CD4-positive, alpha-beta T cell (primary cell): ENCODE data around the gene GOLGB1. TPM values are rescaled to one million over a fixed set of nuclear protein-coding genes. Genes with fewer than 3 reads are reported as not detected.

Source experiments
- ATAC-seq: fragments of 200-7000 bp; cut with Tn5 transposase; one replicate; pipeline ENCODE4 v1.10.0; 2022; ENCODE audit warnings: mild to moderate bottlenecking; ENCODE audit not compliant: poor library complexity
- CTCF ChIA-PET: fragments of 350-600 bp; sonication (Branson Sonifier 250); formaldehyde crosslinking; loops from one replicate; lab custom pipeline; 2021; ENCODE audit warnings: antibody characterized with exemption, inconsistent platforms; lab: Charles Lee
- POLR2A ChIA-PET: fragments of 350-600 bp; sonication (Branson Sonifier 250); formaldehyde crosslinking; loops from one replicate; lab custom pipeline; 2021; ENCODE audit warnings: antibody characterized with exemption, inconsistent platforms; lab: Charles Lee
- DNase-seq, 14 experiments: peaks; one replicate each; pipeline ENCODE4 v3.0.0-alpha.2; 2013 to 2020; ENCODE audit warnings: mixed read lengths in 2 of 14
- H3K27ac ChIP-seq, 2 donors: one replicate each; pipeline versions ENCODE4 v1.5.1 to v1.7.0; 2013; ENCODE audit warnings: low read length in 2 of 2, low read depth in 1 of 2, mild to moderate bottlenecking in 1 of 2
- H3K27me3 ChIP-seq, 2 experiments: 1 replicate in 1 of 2; 2 replicates in 1 of 2; pipeline versions ENCODE4 v1.6.1 to v1.7.0; 2013; ENCODE audit warnings: low read length in 2 of 2, control low read depth in 1 of 2, mild to moderate bottlenecking in 1 of 2, moderate library complexity in 1 of 2; ENCODE audit not compliant: insufficient read depth in 2 of 2, control insufficient read depth in 1 of 2
- H3K36me3 ChIP-seq: one replicate; pipeline ENCODE4 v1.6.1; 2013; ENCODE audit warnings: low read length, control low read depth; ENCODE audit not compliant: insufficient read depth
- H3K4me1 ChIP-seq: one replicate; pipeline ENCODE4 v1.6.1; 2013; ENCODE audit warnings: low read length, control low read depth; ENCODE audit not compliant: insufficient read depth
- H3K4me3 ChIP-seq: one replicate; pipeline ENCODE4 v1.5.1; 2013; ENCODE audit warnings: mild to moderate bottlenecking, low read length, moderate library complexity
- H3K9me3 ChIP-seq, 2 experiments: 1 replicate in 1 of 2; 2 replicates in 1 of 2; pipeline versions ENCODE4 v1.6.1 to v1.7.0; 2013; ENCODE audit warnings: low read length in 2 of 2, mild to moderate bottlenecking in 2 of 2, control low read depth in 1 of 2, moderate library complexity in 1 of 2; ENCODE audit not compliant: control insufficient read depth in 1 of 2, insufficient read depth in 1 of 2
- H3K27ac Mint-ChIP-seq: one replicate; pipeline ENCODE4 v1.8.0; 2020; ENCODE audit warnings: mixed read lengths
- H3K27me3 Mint-ChIP-seq: one replicate; pipeline ENCODE4 v1.8.0; 2021; ENCODE audit warnings: mixed read lengths
- H3K36me3 Mint-ChIP-seq: one replicate; pipeline ENCODE4 v1.8.0; 2021; ENCODE audit warnings: low read depth, mixed read lengths
- H3K4me1 Mint-ChIP-seq: one replicate; pipeline ENCODE4 v1.8.0; 2021; ENCODE audit warnings: low read depth, mixed read lengths
- H3K4me3 Mint-ChIP-seq: one replicate; pipeline ENCODE4 v1.8.0; 2020; ENCODE audit warnings: mild to moderate bottlenecking, mixed read lengths
- H3K9me3 Mint-ChIP-seq: one replicate; pipeline ENCODE4 v1.8.0; 2020; ENCODE audit warnings: mixed read lengths
- CTCF ChIP-seq: fragments of 200-600 bp; IDR thresholded peaks from one replicate; pipeline ENCODE4 v1.8.0; 2022; ENCODE audit warnings: antibody characterized with exemption, mild to moderate bottlenecking
- intact Hi-C, 2 experiments: fragments of 100-400 bp; cut with DNase I in 1 of 2; cut with micrococcal nuclease in 1 of 2; formaldehyde crosslinking; loops; one replicate each; pipeline versions ENCODE4 v1.15.1 to v1.9.0; 2023 to 2025; cut with DNase I, micrococcal nuclease
- total RNA-seq, 174 experiments: library from RNA in 2 of 174; stranded (reverse) in 2 of 174; gene quantifications; one replicate each; pipeline ENCODE4 v1.2.3 and lab custom pipeline; 2021 to 2026

Gene GOLGB1
- total RNA-seq, 2 experiments from 2014 or later: 49.8 to 50.2 TPM

GRCh38 chr3:121667333-121667732, 82.2 kb downstream of the GOLGB1 start:
- intact Hi-C loops: loop anchor here (5.0 to 10.0 kb wide), 4 partner anchors 123 to 1917 kb away; partner anchors contain the start of genes HACD2 (in 1 of the 2), HSPBAP1 (in 1 of the 2), PARP14 (in 1 of the 2) and POLQ (in 1 of the 2)
- no peak overlapping the region for H3K27ac Mint-ChIP-seq
- ChIA-PET CTCF (no interaction called here), POLR2A (no interaction called here)
- H3K27ac ChIP-seq: no peak overlapping the region
- no peak for ATAC-seq
- H3K36me3 Mint-ChIP-seq: peaks cover 95% of the 10 kb centered on the region
- no peaks in the 10 kb centered on the region for H3K27me3 Mint-ChIP-seq
- peaks cover 86% of the 10 kb centered on the region for H3K36me3 ChIP-seq
- no peaks in the 10 kb centered on the region for H3K4me1 ChIP-seq
- peak in 1 of 14 experiments; percentile 8 for DNase-seq
- no peak overlapping the region for H3K4me3 ChIP-seq
- TF ChIP-seq CTCF: no peak
- H3K9me3 Mint-ChIP-seq: no peaks in the 10 kb centered on the region
- H3K27me3 ChIP-seq: no peaks in the 10 kb centered on the region
- no peak overlapping the region for H3K4me3 Mint-ChIP-seq
- no peaks in the 10 kb centered on the region for H3K9me3 ChIP-seq
- no peaks in the 10 kb centered on the region for H3K4me1 Mint-ChIP-seq

GRCh38 chr3:121665488-121665887, 84.1 kb downstream of the GOLGB1 start:
- no peak overlapping the region for H3K27ac Mint-ChIP-seq
- peaks cover 10% of the 10 kb centered on the region for H3K4me1 Mint-ChIP-seq
- CTCF ChIA-PET: no interaction called here
- ATAC-seq (no peak), DNase-seq (no peak)
- Histone ChIP-seq H3K27ac (no peak overlapping the region), H3K36me3 (peaks cover 68% of the 10 kb centered on the region), H3K9me3 (no peaks in the 10 kb centered on the region), H3K27me3 (no peaks in the 10 kb centered on the region), H3K4me3 (no peak overlapping the region), H3K4me1 (peaks cover 13% of the 10 kb centered on the region)
- H3K27me3 Mint-ChIP-seq: no peaks in the 10 kb centered on the region
- no peak overlapping the region for H3K4me3 Mint-ChIP-seq
- H3K9me3 Mint-ChIP-seq: no peaks in the 10 kb centered on the region
- intact Hi-C loops: loop anchor here (5.0 to 10.0 kb wide), 4 partner anchors 121 to 1919 kb away; partner anchors contain the start of genes HACD2 (in 1 of the 2), HSPBAP1 (in 1 of the 2), PARP14 (in 1 of the 2) and POLQ (in 1 of the 2)
- POLR2A ChIA-PET: no interaction called here
- TF ChIP-seq CTCF: no peak
- peaks cover 84% of the 10 kb centered on the region for H3K36me3 Mint-ChIP-seq

GRCh38 chr3:121663171-121663847, 86.2 kb downstream of the GOLGB1 start:
- H3K4me3 ChIP-seq: no peak overlapping the region
- Mint-ChIP-seq H3K9me3 (no peaks in the 10 kb centered on the region), H3K4me3 (no peak overlapping the region), H3K27me3 (no peaks in the 10 kb centered on the region), H3K4me1 (peaks cover 31% of the 10 kb centered on the region), H3K36me3 (peaks cover 84% of the 10 kb centered on the region), H3K27ac (peak overlapping the region; percentile 96)
- ATAC-seq (no peak), DNase-seq (no peak)
- POLR2A ChIA-PET: no interaction called here
- intact Hi-C loops: loop anchor here (2.0 to 10.0 kb wide), 6 partner anchors 87 to 1921 kb away; partner anchors contain the start of genes POLQ (in 2 of the 2), EAF2 (in 1 of the 2), HACD2 (in 1 of the 2) and IQCB1 (in 1 of the 2)
- CTCF ChIA-PET: no interaction called here
- no peaks in the 10 kb centered on the region for H3K27me3 ChIP-seq
- no peak overlapping the region for H3K27ac ChIP-seq
- peaks cover 35% of the 10 kb centered on the region for H3K4me1 ChIP-seq
- peaks cover 62% of the 10 kb centered on the region for H3K36me3 ChIP-seq
- no peaks in the 10 kb centered on the region for H3K9me3 ChIP-seq
- no peak for TF ChIP-seq CTCF
